Glomerular visceral epithelial cell (primary cell): Measurements from ENCODE around the gene LRCH3.

Source experiments
- DNase-seq: peaks from one replicate; pipeline ENCODE4 v3.0.0-alpha.2; 2016; ENCODE audit errors: extremely low spot score

Gene LRCH3

GRCh38 chr3:197833930-197834715, 43.1 kb downstream of the LRCH3 start:
- no peak for DNase-seq

- no peak for DNase-seq
Measured at GRCh38 chr3:197835509-197835908, 44.5 kb downstream of the LRCH3 start.

- no peak for DNase-seq
Measured at GRCh38 chr3:197836244-197836643, 45.2 kb downstream of the LRCH3 start.

- DNase-seq = no peak
Measured at GRCh38 chr3:197837282-197837681, 46.2 kb downstream of the LRCH3 start.

- no peak for DNase-seq
Measured at GRCh38 chr3:197841789-197842188, 50.7 kb downstream of the LRCH3 start.

- no peak for DNase-seq
Measured at GRCh38 chr3:197846491-197846890, 55.4 kb downstream of the LRCH3 start.

GRCh38 chr3:197847866-197848401, 56.9 kb downstream of the LRCH3 start:
- no peak for DNase-seq

- DNase-seq = peak; percentile 81
Measured at GRCh38 chr3:197854596-197855343, 63.7 kb downstream of the LRCH3 start.

GRCh38 chr3:197855571-197855970, 64.5 kb downstream of the LRCH3 start:
- DNase-seq = no peak

- no peak for DNase-seq
Measured at GRCh38 chr3:197856199-197856816, 65.3 kb downstream of the LRCH3 start.

- no peak for DNase-seq
Measured at GRCh38 chr3:197858133-197858532, 67.1 kb downstream of the LRCH3 start.

- no peak for DNase-seq
Measured at GRCh38 chr3:197858598-197858997, 67.5 kb downstream of the LRCH3 start.

- DNase-seq = no peak
Measured at GRCh38 chr3:197866035-197866434, 75.0 kb downstream of the LRCH3 start.

- DNase-seq = no peak
Measured at GRCh38 chr3:197873329-197873728, 82.3 kb downstream of the LRCH3 start.

GRCh38 chr3:197874064-197874463, 83.0 kb downstream of the LRCH3 start:
- no peak for DNase-seq

GRCh38 chr3:197874653-197875052, 83.6 kb downstream of the LRCH3 start:
- DNase-seq = no peak

- no peak for DNase-seq
Measured at GRCh38 chr3:197877902-197878301, 86.8 kb downstream of the LRCH3 start.

GRCh38 chr3:197878427-197878826, 87.4 kb downstream of the LRCH3 start:
- DNase-seq = no peak

- DNase-seq = no peak
Measured at GRCh38 chr3:197880491-197881269, 89.6 kb downstream of the LRCH3 start.

GRCh38 chr3:197881270-197881969, 90.4 kb downstream of the LRCH3 start:
- DNase-seq = no peak

GRCh38 chr3:197881970-197882338, 90.9 kb downstream of the LRCH3 start:
- no peak for DNase-seq
